ENCODE measurements around the gene SPACA9. TPM values are rescaled to one million over a fixed set of nuclear protein-coding genes. Genes with fewer than 3 reads are reported as not detected.

SPACA9 gene
- total RNA-seq, 1 experiment from 2014 or later = 2.5 TPM

GRCh38 chr9:132894346-132894745 is 15.6 kb downstream of the SPACA9 start:
- BruUV-seq (replicated peaks) = no TSS peak
- Mint-ChIP-seq H3K27me3 (ENCODE audit: unreplicated experiment) (no peaks in the 10 kb centered on the region), H3K27ac (ENCODE audit: unreplicated experiment) (no peak overlapping the region), H3K4me1 (ENCODE audit: low read depth, unreplicated experiment) (peaks cover 5% of the 10 kb centered on the region), H3K36me3 (ENCODE audit: insufficient read depth, unreplicated experiment) (peaks cover 17% of the 10 kb centered on the region), H3K9me3 (ENCODE audit: low read depth, unreplicated experiment) (no peaks in the 10 kb centered on the region), H3K4me3 (ENCODE audit: low read depth, unreplicated experiment) (no peak overlapping the region)
- TF ChIP-seq CTCF (IDR thresholded peaks at IDR 0.05; ENCODE audit: unreplicated experiment) = no peak
- CTCF ChIA-PET = interaction anchor here (0.7 kb wide), 1 partner anchor 12 kb away, joined by 3 read pairs; no protein-coding TSS in a partner anchor
- no peak for DNase-seq
- intact Hi-C loops (cut with micrococcal nuclease; ENCODE audit: unreplicated experiment) = no loop called here

DNA sequence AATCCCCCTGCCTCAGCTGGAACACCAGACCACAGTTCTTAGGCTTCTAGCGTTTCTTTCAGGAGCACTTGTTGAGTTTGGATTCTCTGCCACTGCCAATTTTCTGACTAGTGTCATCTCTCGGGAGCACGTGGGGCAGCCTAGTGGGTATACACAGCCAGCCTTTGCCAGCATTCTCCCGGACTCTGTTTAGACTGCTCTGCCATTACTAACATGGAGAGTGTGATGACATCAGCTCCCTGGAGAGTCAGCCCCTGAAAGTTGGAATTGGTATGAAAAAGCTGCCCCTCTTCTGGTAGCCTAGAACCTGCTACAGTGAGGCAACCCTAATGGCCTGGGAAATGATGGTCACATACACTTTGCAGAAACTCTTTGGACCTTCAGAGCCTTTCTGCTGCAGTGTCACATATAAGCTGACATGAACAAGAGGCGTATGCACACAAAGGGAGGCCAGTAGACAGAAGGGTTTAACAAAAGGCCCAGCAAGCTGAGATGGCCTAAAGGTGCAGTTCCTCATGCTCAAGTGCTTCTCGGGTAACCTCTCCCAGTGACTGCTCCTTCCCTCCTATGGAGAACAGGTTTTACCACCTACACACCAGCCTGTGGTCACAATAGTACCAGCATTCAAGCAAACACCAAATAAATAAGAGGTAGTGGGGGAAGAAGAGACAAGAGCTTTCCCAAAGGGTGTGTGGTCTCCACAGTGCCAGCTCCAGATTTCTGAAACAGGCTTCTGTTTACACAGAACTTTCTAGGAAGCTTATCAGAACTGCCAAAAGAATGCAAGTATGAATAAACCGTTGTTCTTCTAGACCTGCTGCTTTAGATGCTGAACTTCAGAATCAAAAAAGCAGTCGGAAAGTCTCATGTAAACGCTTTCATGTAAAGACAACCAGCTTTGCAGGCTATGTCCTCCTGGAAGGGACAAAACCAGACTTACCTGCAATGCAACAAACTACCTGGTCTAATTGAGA is 16.5 kb downstream of the SPACA9 start:
- CTCF ChIA-PET = interaction anchor here (0.7 kb wide), 1 partner anchor 11 kb away, joined by 3 read pairs; no protein-coding TSS in a partner anchor
- Mint-ChIP-seq H3K27me3 (ENCODE audit: unreplicated experiment) (no peaks in the 10 kb centered on the region), H3K9me3 (ENCODE audit: low read depth, unreplicated experiment) (no peaks in the 10 kb centered on the region), H3K27ac (ENCODE audit: unreplicated experiment) (no peak overlapping the region), H3K4me3 (ENCODE audit: low read depth, unreplicated experiment) (no peak overlapping the region), H3K4me1 (ENCODE audit: low read depth, unreplicated experiment) (peaks cover 5% of the 10 kb centered on the region), H3K36me3 (ENCODE audit: insufficient read depth, unreplicated experiment) (peaks cover 23% of the 10 kb centered on the region)
- no peak for TF ChIP-seq CTCF (IDR thresholded peaks at IDR 0.05; ENCODE audit: unreplicated experiment)
- DNase-seq = no peak
- BruUV-seq (replicated peaks) = no TSS peak
- intact Hi-C loops (cut with micrococcal nuclease; ENCODE audit: unreplicated experiment) = no loop called here

DNA sequence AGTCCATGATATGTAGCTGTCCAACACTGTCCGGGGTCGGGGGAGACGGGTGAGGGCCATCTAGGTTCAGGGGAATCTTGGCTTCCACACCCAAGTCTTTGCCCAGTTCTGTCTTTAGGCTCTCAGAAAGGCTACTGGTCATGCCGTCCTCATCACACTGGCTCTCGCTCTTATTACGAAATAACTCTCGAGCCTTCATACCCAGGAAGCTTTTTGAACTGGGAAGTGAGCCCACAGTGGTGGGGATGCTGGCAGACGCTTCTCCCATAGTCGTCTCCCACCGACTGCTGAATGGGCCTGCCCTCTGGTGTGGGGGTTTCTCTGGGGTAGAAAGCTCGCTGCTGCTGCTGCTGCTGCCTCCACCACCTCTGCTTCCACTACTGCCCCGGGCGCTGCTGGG is 17.6 kb downstream of the SPACA9 start:
- H3K27ac Mint-ChIP-seq (ENCODE audit: unreplicated experiment) = no peak overlapping the region
- CTCF ChIA-PET = no interaction called here

DNA sequence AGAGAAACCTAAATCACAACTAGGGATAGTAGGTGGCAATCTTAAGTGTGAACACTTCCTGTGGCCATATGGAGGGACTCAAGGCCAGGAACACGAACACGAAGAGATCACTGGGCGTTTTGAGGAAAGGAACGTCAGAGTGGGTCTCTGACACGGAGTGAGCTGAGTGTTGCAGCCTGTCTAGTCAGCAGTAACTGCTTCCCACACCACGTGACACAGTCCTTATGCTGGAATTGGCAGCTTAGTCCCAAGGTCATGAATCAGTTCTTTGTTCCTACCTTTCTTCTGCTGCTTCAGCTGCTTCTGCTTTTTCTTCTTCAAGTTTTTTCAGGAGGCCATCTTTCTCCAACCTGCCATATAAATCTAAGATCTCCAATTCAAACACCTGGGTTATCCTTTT is 18.2 kb downstream of the SPACA9 start:
- peaks cover 5% of the 10 kb centered on the region for H3K4me1 Mint-ChIP-seq (ENCODE audit: low read depth, unreplicated experiment)
- H3K27me3 Mint-ChIP-seq (ENCODE audit: unreplicated experiment) = no peaks in the 10 kb centered on the region
- BruUV-seq (replicated peaks) = TSS peak; percentile 29
- intact Hi-C loops (cut with micrococcal nuclease; ENCODE audit: unreplicated experiment) = no loop called here
- H3K36me3 Mint-ChIP-seq (ENCODE audit: insufficient read depth, unreplicated experiment) = peaks cover 23% of the 10 kb centered on the region
- H3K4me3 Mint-ChIP-seq (ENCODE audit: low read depth, unreplicated experiment) = no peak overlapping the region
- no peak for DNase-seq
- H3K9me3 Mint-ChIP-seq (ENCODE audit: low read depth, unreplicated experiment) = no peaks in the 10 kb centered on the region
- no peak for TF ChIP-seq CTCF (IDR thresholded peaks at IDR 0.05; ENCODE audit: unreplicated experiment)
- CTCF ChIA-PET = interaction anchor here (0.6 kb wide), 1 partner anchor 54 kb away, joined by 6 read pairs; no protein-coding TSS in a partner anchor
- H3K27ac Mint-ChIP-seq (ENCODE audit: unreplicated experiment) = no peak overlapping the region

More for the DNA sequence above, 17.6 kb downstream of the SPACA9 start:
- no peak for TF ChIP-seq CTCF (IDR thresholded peaks at IDR 0.05; ENCODE audit: unreplicated experiment)
- H3K27me3 Mint-ChIP-seq (ENCODE audit: unreplicated experiment) = no peaks in the 10 kb centered on the region
- BruUV-seq (replicated peaks) = no TSS peak
- no peaks in the 10 kb centered on the region for H3K9me3 Mint-ChIP-seq (ENCODE audit: low read depth, unreplicated experiment)
- DNase-seq = no peak
- H3K4me3 Mint-ChIP-seq (ENCODE audit: low read depth, unreplicated experiment) = no peak overlapping the region
- peaks cover 23% of the 10 kb centered on the region for H3K36me3 Mint-ChIP-seq (ENCODE audit: insufficient read depth, unreplicated experiment)
- intact Hi-C loops (cut with micrococcal nuclease; ENCODE audit: unreplicated experiment) = no loop called here
- peaks cover 5% of the 10 kb centered on the region for H3K4me1 Mint-ChIP-seq (ENCODE audit: low read depth, unreplicated experiment)

Data from Calu3 (cell line).